ENCODE results near the gene TAS2R14.

The TAS2R14 gene

GRCh38 chr12:10904686-10905085, 34.4 kb downstream of the TAS2R14 start:
- no peak for DNase-seq (ENCODE audit: low spot score)

- no peak for DNase-seq (ENCODE audit: low spot score)
These were observed 37.6 kb downstream of the TAS2R14 start for GRCh38 chr12:10901427-10901826.

GRCh38 chr12:10900972-10901371, 38.1 kb downstream of the TAS2R14 start:
- no peak for DNase-seq (ENCODE audit: low spot score)

GRCh38 chr12:10900530-10900929, 38.5 kb downstream of the TAS2R14 start:
- no peak for DNase-seq (ENCODE audit: low spot score)

- no peak for DNase-seq (ENCODE audit: low spot score)
These were observed 42.2 kb downstream of the TAS2R14 start for GRCh38 chr12:10896854-10897253.

GRCh38 chr12:10891937-10892336, 47.1 kb downstream of the TAS2R14 start:
- no peak for DNase-seq (ENCODE audit: low spot score)

- DNase-seq (ENCODE audit: low spot score) = no peak
These were observed 49.8 kb downstream of the TAS2R14 start for GRCh38 chr12:10889226-10889625.

Measured in kidney capillary endothelial cell (primary cell).